Spleen (tissue), 7 donors: ENCODE measurements around the gene DSC1.

Experiments
- POLR2A ChIP-seq, 3 donors: fragments of 450-650 bp; IDR thresholded peaks; one replicate each; pipeline ENCODE4 v1.5.1; 2017; ENCODE audit warnings: antibody characterized with exemption in 3 of 3, mild to moderate bottlenecking in 1 of 3
- POLR2AphosphoS5 ChIP-seq, 3 donors: sonication (generic); formaldehyde crosslinking; IDR thresholded peaks; one replicate each; pipeline ENCODE4 v1.5.1; 2017; ENCODE audit warnings: antibody characterized with exemption in 3 of 3
- TF ChIP-seq, protein P1 (sequence below), 11 experiments: fragments of 200-600 bp in 7 of 11; fragments of 450-650 bp in 4 of 11; sonication (generic) in 4 of 11; IDR thresholded peaks in 8 of 11; conservative IDR thresholded peaks in 3 of 11; 1 replicate in 7 of 11; 2 replicates in 4 of 11; pipeline versions ENCODE4 v1.4.0 to v1.8.0; 2016 to 2021; ENCODE audit warnings: antibody characterized with exemption in 11 of 11, inconsistent platforms in 4 of 11, mild to moderate bottlenecking in 1 of 11
- donor health status: DM: no; HTN: no; CAD: no; lungs with moderate emphysema.
- donor health status: DM: no; HTN: no; CAD: no.
- donor health status: DM: no; HTN: no; CAD: no.

GRCh38 chr18:31206787-31207381 lies 44.2 kb upstream of the DSC1 start:
- TF ChIP-seq, protein P1, sequence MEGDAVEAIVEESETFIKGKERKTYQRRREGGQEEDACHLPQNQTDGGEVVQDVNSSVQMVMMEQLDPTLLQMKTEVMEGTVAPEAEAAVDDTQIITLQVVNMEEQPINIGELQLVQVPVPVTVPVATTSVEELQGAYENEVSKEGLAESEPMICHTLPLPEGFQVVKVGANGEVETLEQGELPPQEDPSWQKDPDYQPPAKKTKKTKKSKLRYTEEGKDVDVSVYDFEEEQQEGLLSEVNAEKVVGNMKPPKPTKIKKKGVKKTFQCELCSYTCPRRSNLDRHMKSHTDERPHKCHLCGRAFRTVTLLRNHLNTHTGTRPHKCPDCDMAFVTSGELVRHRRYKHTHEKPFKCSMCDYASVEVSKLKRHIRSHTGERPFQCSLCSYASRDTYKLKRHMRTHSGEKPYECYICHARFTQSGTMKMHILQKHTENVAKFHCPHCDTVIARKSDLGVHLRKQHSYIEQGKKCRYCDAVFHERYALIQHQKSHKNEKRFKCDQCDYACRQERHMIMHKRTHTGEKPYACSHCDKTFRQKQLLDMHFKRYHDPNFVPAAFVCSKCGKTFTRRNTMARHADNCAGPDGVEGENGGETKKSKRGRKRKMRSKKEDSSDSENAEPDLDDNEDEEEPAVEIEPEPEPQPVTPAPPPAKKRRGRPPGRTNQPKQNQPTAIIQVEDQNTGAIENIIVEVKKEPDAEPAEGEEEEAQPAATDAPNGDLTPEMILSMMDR (IDR thresholded peaks at IDR 0.05 in 8 of 11, conservative IDR thresholded peaks at IDR 0.05 in 3 of 11), result no peak
- TF ChIP-seq POLR2A (IDR thresholded peaks at IDR 0.05) (no peak), POLR2AphosphoS5 (IDR thresholded peaks at IDR 0.05) (no peak)
